ENCODE measurements around the gene TPSD1. TPM values are rescaled to one million over a fixed set of nuclear protein-coding genes. Genes with fewer than 3 reads are reported as not detected.

Gene TPSD1
- total and polyA plus RNA-seq, 2 experiments from 2014 or later, result 0.17 TPM; not detected in 1

DNA sequence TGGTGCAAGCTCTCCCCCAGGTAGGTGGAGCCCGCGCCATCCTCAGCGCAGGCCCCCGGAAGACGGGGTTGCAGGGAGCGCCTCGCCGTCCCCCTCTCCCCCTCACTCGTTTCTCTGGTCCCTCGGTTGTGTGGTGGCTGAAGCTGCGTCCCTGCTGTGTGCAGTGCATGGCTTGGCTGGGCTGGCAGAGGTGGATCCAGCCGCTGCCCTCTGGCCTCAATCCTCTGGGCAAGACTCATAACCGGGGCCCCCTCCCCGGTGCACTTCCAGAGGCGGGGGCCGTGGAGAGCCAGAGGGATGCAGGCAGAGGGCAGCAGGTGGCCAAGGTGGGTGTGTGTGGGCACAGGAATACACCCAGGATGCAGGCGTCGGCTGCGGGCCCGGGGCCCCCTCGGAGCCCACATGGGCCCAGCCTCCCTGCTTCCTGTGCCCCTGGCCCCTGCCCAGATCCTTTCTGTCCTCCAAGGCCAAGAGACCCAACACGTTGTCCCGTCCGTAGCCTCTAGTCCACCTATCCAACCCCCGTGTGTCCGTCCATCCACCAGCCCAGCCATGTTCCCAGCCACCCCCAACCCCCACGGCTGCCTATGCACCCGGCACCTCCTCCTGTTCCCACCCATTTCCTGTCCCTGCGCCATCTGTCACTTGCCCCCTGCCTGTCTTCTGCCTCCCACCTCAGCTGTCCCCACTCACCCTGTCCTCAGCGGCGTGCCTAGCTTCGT lies 40.1 kb upstream of the TPSD1 start:
- no peak overlapping the region for H3K4me3 Mint-ChIP-seq

More for the DNA sequence above, 40.1 kb upstream of the TPSD1 start:
- Histone ChIP-seq H3K27me3 (ENCODE audit: insufficient read depth) (no peaks in the 10 kb centered on the region), H3K9me2 (ENCODE audit: insufficient read depth) (no peaks in the 10 kb centered on the region), H3K4me2 (no peak overlapping the region), H3K36me3 (ENCODE audit: insufficient read depth) (no peaks in the 10 kb centered on the region), H4K20me1 (replicated peaks; ENCODE audit: insufficient read depth) (no peaks in the 10 kb centered on the region; the same call in 1 of the 2 replicates), H3K27ac (ENCODE audit: low read depth) (no peak overlapping the region), H3K4me3 (no peak overlapping the region), H3K4me1 (ENCODE audit: insufficient read depth) (no peaks in the 10 kb centered on the region), H2AFZ (no peak overlapping the region), H3K79me2 (replicated peaks; ENCODE audit: insufficient read depth) (no peaks in the 10 kb centered on the region), H3F3A (replicated peaks; ENCODE audit: low read depth) (no peaks in the 10 kb centered on the region)
- H3K27me3 Mint-ChIP-seq (ENCODE audit: insufficient read depth, low read depth, poor library complexity), result peaks cover 6% of the 10 kb centered on the region
- H3K36me3 Mint-ChIP-seq (ENCODE audit: low read depth), result no peaks in the 10 kb centered on the region
- H3K9me3 Mint-ChIP-seq, result no peaks in the 10 kb centered on the region
- no peaks in the 10 kb centered on the region for H3K4me1 Mint-ChIP-seq
- DNase-seq (ENCODE audit: low spot score), result no peak
- TF ChIP-seq ETS1 (IDR thresholded peaks at IDR 0.05), result no peak
- no peak for TF ChIP-seq STAT1 (IDR thresholded peaks at IDR 0.05; ENCODE audit: unreplicated experiment)
- TF ChIP-seq ZNF462 (CRISPR knock-in tag; IDR thresholded peaks at IDR 0.05), result no peak
- TF ChIP-seq CREB1 (CRISPR knock-in tag; IDR thresholded peaks at IDR 0.05; ENCODE audit: low read depth), result no peak
- TF ChIP-seq NANOG (IDR thresholded peaks at IDR 0.05; ENCODE audit: borderline replicate concordance), result no peak
- TF ChIP-seq, protein P1, sequence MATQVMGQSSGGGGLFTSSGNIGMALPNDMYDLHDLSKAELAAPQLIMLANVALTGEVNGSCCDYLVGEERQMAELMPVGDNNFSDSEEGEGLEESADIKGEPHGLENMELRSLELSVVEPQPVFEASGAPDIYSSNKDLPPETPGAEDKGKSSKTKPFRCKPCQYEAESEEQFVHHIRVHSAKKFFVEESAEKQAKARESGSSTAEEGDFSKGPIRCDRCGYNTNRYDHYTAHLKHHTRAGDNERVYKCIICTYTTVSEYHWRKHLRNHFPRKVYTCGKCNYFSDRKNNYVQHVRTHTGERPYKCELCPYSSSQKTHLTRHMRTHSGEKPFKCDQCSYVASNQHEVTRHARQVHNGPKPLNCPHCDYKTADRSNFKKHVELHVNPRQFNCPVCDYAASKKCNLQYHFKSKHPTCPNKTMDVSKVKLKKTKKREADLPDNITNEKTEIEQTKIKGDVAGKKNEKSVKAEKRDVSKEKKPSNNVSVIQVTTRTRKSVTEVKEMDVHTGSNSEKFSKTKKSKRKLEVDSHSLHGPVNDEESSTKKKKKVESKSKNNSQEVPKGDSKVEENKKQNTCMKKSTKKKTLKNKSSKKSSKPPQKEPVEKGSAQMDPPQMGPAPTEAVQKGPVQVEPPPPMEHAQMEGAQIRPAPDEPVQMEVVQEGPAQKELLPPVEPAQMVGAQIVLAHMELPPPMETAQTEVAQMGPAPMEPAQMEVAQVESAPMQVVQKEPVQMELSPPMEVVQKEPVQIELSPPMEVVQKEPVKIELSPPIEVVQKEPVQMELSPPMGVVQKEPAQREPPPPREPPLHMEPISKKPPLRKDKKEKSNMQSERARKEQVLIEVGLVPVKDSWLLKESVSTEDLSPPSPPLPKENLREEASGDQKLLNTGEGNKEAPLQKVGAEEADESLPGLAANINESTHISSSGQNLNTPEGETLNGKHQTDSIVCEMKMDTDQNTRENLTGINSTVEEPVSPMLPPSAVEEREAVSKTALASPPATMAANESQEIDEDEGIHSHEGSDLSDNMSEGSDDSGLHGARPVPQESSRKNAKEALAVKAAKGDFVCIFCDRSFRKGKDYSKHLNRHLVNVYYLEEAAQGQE (IDR thresholded peaks at IDR 0.05; ENCODE audit: unreplicated experiment), result no peak
- TF ChIP-seq EZH2phosphoT487 (IDR thresholded peaks at IDR 0.05; ENCODE audit: unreplicated experiment), result no peak
- no peak for TF ChIP-seq JUNB (IDR thresholded peaks at IDR 0.05; ENCODE audit: unreplicated experiment)
- no peak for TF ChIP-seq EZH2 (IDR thresholded peaks at IDR 0.05; ENCODE audit: low read depth, unreplicated experiment)
- no peak for TF ChIP-seq ZNF114 (CRISPR knock-in tag; IDR thresholded peaks at IDR 0.05)
- TF ChIP-seq CTCF (conservative IDR thresholded peaks at IDR 0.05; ENCODE audit: low read depth in 2 of 2), result no peak
- TF ChIP-seq ZNF331 (CRISPR knock-in tag; IDR thresholded peaks at IDR 0.05; ENCODE audit: low read depth), result no peak
- TF ChIP-seq POLR2AphosphoS5 (IDR thresholded peaks at IDR 0.05; ENCODE audit: low read depth), result no peak
- ATAC-seq, result no peak
- no peak overlapping the region for H3K27ac Mint-ChIP-seq
